ENCODE results near the gene PLAA.

Gene PLAA

GRCh38 chr9:26954050-26954508 lies 7.0 kb upstream of the PLAA start:
- DNase-seq: no peak
- no peak overlapping the region for H3K27ac ChIP-seq
- H3K36me3 ChIP-seq: no peaks in the 10 kb centered on the region
- H3K27me3 ChIP-seq: no peaks in the 10 kb centered on the region
- intact Hi-C loops (cut with DNase I; ENCODE audit: low total_unique reads): no loop called here
- no peak for TF ChIP-seq CTCF (IDR thresholded peaks at IDR 0.05)
- H3K4me3 ChIP-seq: no peak overlapping the region
- peaks cover 0 to 10% (median 5%) of the 10 kb centered on the region in 4 donors for H3K4me1 ChIP-seq
- no peaks in the 10 kb centered on the region for H3K9me3 ChIP-seq

- Histone ChIP-seq H3K4me1 (peaks cover 0 to 11% (median 4%) of the 10 kb centered on the region in 4 donors), H3K27me3 (no peaks in the 10 kb centered on the region), H3K36me3 (no peaks in the 10 kb centered on the region), H3K4me3 (no peak overlapping the region), H3K9me3 (no peaks in the 10 kb centered on the region), H3K27ac (no peak overlapping the region)
- intact Hi-C loops (cut with DNase I; ENCODE audit: low total_unique reads): no loop called here
- DNase-seq: no peak
- no peak for TF ChIP-seq CTCF (IDR thresholded peaks at IDR 0.05)
Observed at GRCh38 chr9:26951794-26952193, 4.8 kb upstream of the PLAA start.

- intact Hi-C loops (cut with DNase I; ENCODE audit: low total_unique reads): no loop called here
- Histone ChIP-seq H3K9me3 (no peaks in the 10 kb centered on the region), H3K36me3 (no peaks in the 10 kb centered on the region), H3K4me1 (peaks cover 0 to 16% (median 11%) of the 10 kb centered on the region in 4 donors), H3K4me3 (no peak overlapping the region), H3K27me3 (no peaks in the 10 kb centered on the region), H3K27ac (no peak overlapping the region)
- no peak for TF ChIP-seq CTCF (IDR thresholded peaks at IDR 0.05)
- no peak for DNase-seq
Observed at GRCh38 chr9:26950521-26950920, 3.5 kb upstream of the PLAA start.

GRCh38 chr9:26949637-26950069 lies 2.6 kb upstream of the PLAA start:
- no peaks in the 10 kb centered on the region for H3K36me3 ChIP-seq

GRCh38 chr9:26947736-26948135 lies 694 bp upstream of the PLAA start:
- DNase-seq: no peak
- intact Hi-C loops (cut with DNase I; ENCODE audit: low total_unique reads): no loop called here
- Histone ChIP-seq H3K9me3 (no peaks in the 10 kb centered on the region), H3K27me3 (no peaks in the 10 kb centered on the region), H3K36me3 (no peaks in the 10 kb centered on the region), H3K4me3 (peak overlapping the region; percentile 92 to 97), H3K4me1 (peaks cover 0 to 28% (median 25%) of the 10 kb centered on the region in 4 donors), H3K27ac (peak overlapping the region; percentile 99)
- no peak for TF ChIP-seq CTCF (IDR thresholded peaks at IDR 0.05)

More at GRCh38 chr9:26949637-26950069, 2.6 kb upstream of the PLAA start:
- H3K27ac ChIP-seq: no peak overlapping the region
- TF ChIP-seq CTCF (IDR thresholded peaks at IDR 0.05): no peak
- no peak overlapping the region for H3K4me3 ChIP-seq
- H3K4me1 ChIP-seq: peaks cover 0 to 23% (median 16%) of the 10 kb centered on the region in 4 donors
- intact Hi-C loops (cut with DNase I; ENCODE audit: low total_unique reads): no loop called here
- H3K27me3 ChIP-seq: no peaks in the 10 kb centered on the region
- H3K9me3 ChIP-seq: no peaks in the 10 kb centered on the region
- DNase-seq: no peak

GRCh38 chr9:26945591-26945990 lies 1.5 kb downstream of the PLAA start:
- DNase-seq: no peak
- Histone ChIP-seq H3K36me3 (no peaks in the 10 kb centered on the region), H3K27me3 (no peaks in the 10 kb centered on the region), H3K9me3 (no peaks in the 10 kb centered on the region), H3K27ac (peak overlapping the region in 1 of 2 donors; percentile 99), H3K4me3 (peak overlapping the region; percentile 92 to 97), H3K4me1 (peaks cover 0 to 32% (median 30%) of the 10 kb centered on the region in 4 donors)
- intact Hi-C loops (cut with DNase I; ENCODE audit: low total_unique reads): no loop called here
- TF ChIP-seq CTCF (IDR thresholded peaks at IDR 0.05): no peak
